ENCODE data around the gene CACNB4. TPM values are rescaled to one million over a fixed set of nuclear protein-coding genes. Genes with fewer than 3 reads are reported as not detected.

CACNB4 gene
- total RNA-seq, 2 experiments from 2014 or later = 0.06 to 0.76 TPM

DNA sequence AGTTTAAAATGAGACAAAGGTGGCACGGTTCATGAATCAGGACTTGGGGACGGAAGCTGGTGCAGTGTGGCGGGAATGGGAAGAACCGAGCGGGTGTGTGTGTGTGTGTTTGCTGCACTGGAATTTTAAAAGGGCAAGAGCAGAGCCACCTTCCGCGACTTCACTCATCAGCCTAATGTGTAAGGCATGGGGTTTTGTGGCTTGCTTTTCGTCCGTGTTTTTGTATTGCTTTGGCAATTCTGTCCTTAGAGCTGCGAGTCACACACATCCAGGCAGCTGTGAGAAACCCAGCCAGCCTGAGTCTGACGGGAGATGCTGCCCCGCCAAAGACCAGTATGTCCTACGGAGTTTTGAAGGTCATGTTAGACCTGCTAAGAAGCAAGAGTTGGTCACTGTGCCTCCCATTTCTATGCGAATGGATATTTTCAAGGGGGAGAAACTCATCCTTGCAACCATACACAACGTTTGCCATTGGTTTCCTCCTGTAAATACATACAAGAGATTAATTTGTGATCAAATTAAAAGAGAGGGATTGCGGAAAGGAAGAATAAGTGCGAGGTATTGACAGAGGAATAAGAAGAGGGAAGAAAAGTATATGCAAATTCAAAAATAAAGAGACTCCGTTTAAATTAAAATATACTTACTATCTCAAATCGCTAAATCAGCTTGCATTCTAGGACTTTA is 665 bp upstream of the CACNB4 start:
- Histone ChIP-seq H3K36me3 (ENCODE audit: insufficient read depth, low read length) (no peaks in the 10 kb centered on the region), H4K20me1 (ENCODE audit: insufficient read depth, low read length) (no peaks in the 10 kb centered on the region), H3K79me2 (ENCODE audit: insufficient read depth, low read depth, low read length) (no peaks in the 10 kb centered on the region), H3K9me3 (ENCODE audit: low read length) (no peaks in the 10 kb centered on the region), H2AFZ (ENCODE audit: low read length) (no peak overlapping the region), H3K4me3 (ENCODE audit: low read depth, low read length, poor library complexity, severe bottlenecking) (no peak overlapping the region), H3K4me1 (ENCODE audit: insufficient read depth, low read length, poor library complexity, severe bottlenecking) (no peaks in the 10 kb centered on the region), H3K9me2 (ENCODE audit: insufficient read depth, low read length) (no peaks in the 10 kb centered on the region), H3K27ac (ENCODE audit: low read depth, low read length, poor library complexity, severe bottlenecking) (no peak overlapping the region), H3K4me2 (ENCODE audit: low read length) (no peak overlapping the region)
- TF ChIP-seq CTCF (conservative IDR thresholded peaks at IDR 0.05; ENCODE audit: low read length) (no peak), EZH2phosphoT487 (IDR thresholded peaks at IDR 0.05; ENCODE audit: borderline replicate concordance, low read depth, low read length) (no peak)
- intact Hi-C loops (cut with micrococcal nuclease; ENCODE audit: unreplicated experiment) = no loop called here
- ChIA-PET POLR2A (no interaction called here), CTCF (ENCODE audit: unreplicated experiment) (interaction anchor here (0.6 kb wide), 1 partner anchor 1327 kb away, joined by 12 read pairs; no protein-coding TSS in a partner anchor)
- BruUV-seq (replicated peaks) = no TSS peak
- no peak for DNase-seq (ENCODE audit: low spot score)

DNA sequence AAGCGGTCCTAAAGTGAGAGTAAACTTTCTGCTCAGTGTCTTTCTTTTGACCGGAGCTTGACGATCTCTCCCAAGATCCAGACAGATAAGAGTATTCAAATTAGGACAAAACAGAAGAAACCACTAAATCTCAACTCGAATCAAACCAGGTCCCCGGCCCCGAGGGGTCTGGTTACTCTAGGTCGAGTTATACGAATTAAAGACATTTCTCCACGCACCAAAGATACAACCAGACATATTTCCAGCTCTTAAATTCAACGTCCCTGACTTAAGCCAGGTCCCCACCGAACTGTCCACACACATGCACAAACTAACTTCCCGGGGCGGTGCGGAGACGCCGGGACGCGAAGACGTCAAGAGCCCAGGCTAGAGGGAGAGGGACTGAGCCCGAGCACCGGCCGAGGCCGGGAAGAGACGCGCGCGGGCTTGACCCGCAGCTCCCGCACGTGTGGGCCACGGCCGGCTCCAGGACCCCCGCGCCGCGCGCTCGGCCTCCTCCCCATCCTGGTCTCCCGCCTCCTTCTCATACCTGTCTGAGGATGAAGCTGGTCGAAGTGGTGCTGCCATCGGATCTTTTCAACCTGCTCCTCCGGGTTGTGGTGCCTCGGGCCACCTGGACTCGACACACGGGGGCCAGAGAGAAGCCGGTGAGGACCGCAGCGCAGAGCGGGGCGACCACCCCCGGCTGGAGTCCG is 896 bp downstream of the CACNB4 start:
- no peak for DNase-seq (ENCODE audit: low spot score)
- no peaks in the 10 kb centered on the region for H3K9me2 ChIP-seq (ENCODE audit: insufficient read depth, low read length)
- no peak overlapping the region for H3K4me3 ChIP-seq (ENCODE audit: low read depth, low read length, poor library complexity, severe bottlenecking)
- H3K36me3 ChIP-seq (ENCODE audit: insufficient read depth, low read length) = no peaks in the 10 kb centered on the region
- no peaks in the 10 kb centered on the region for H4K20me1 ChIP-seq (ENCODE audit: insufficient read depth, low read length)
- H3K9me3 ChIP-seq (ENCODE audit: low read length) = no peaks in the 10 kb centered on the region
- CTCF ChIA-PET (ENCODE audit: unreplicated experiment) = no interaction called here
- no peak overlapping the region for H3K4me2 ChIP-seq (ENCODE audit: low read length)
- TF ChIP-seq EZH2phosphoT487 (IDR thresholded peaks at IDR 0.05; ENCODE audit: borderline replicate concordance, low read depth, low read length) (no peak), CTCF (conservative IDR thresholded peaks at IDR 0.05; ENCODE audit: low read length) (no peak)
- no peak overlapping the region for H3K27ac ChIP-seq (ENCODE audit: low read depth, low read length, poor library complexity, severe bottlenecking)
- no peaks in the 10 kb centered on the region for H3K4me1 ChIP-seq (ENCODE audit: insufficient read depth, low read length, poor library complexity, severe bottlenecking)
- no TSS peak for BruUV-seq (replicated peaks)
- POLR2A ChIA-PET = interaction anchor here (0.6 kb wide), 1 partner anchor 23 kb away, joined by 3 read pairs; no protein-coding TSS in a partner anchor
- H3K79me2 ChIP-seq (ENCODE audit: insufficient read depth, low read depth, low read length) = no peaks in the 10 kb centered on the region
- H2AFZ ChIP-seq (ENCODE audit: low read length) = no peak overlapping the region
- intact Hi-C loops (cut with micrococcal nuclease; ENCODE audit: unreplicated experiment) = no loop called here

GRCh38 chr2:152097290-152097800 is 1.5 kb downstream of the CACNB4 start:
- no peaks in the 10 kb centered on the region for H3K4me1 ChIP-seq (ENCODE audit: insufficient read depth, low read length, poor library complexity, severe bottlenecking)
- no peaks in the 10 kb centered on the region for H4K20me1 ChIP-seq (ENCODE audit: insufficient read depth, low read length)
- no peak overlapping the region for H3K27ac ChIP-seq (ENCODE audit: low read depth, low read length, poor library complexity, severe bottlenecking)
- no peak overlapping the region for H3K4me3 ChIP-seq (ENCODE audit: low read depth, low read length, poor library complexity, severe bottlenecking)
- TF ChIP-seq CTCF (conservative IDR thresholded peaks at IDR 0.05; ENCODE audit: low read length) (no peak), EZH2phosphoT487 (IDR thresholded peaks at IDR 0.05; ENCODE audit: borderline replicate concordance, low read depth, low read length) (no peak)
- BruUV-seq (replicated peaks) = no TSS peak
- H3K79me2 ChIP-seq (ENCODE audit: insufficient read depth, low read depth, low read length) = no peaks in the 10 kb centered on the region
- no peaks in the 10 kb centered on the region for H3K36me3 ChIP-seq (ENCODE audit: insufficient read depth, low read length)
- CTCF ChIA-PET (ENCODE audit: unreplicated experiment) = no interaction called here
- DNase-seq (ENCODE audit: low spot score) = no peak
- no peak overlapping the region for H3K4me2 ChIP-seq (ENCODE audit: low read length)
- POLR2A ChIA-PET = interaction anchor here (0.6 kb wide), 1 partner anchor 24 kb away, joined by 3 read pairs; no protein-coding TSS in a partner anchor
- H2AFZ ChIP-seq (ENCODE audit: low read length) = no peak overlapping the region
- intact Hi-C loops (cut with micrococcal nuclease; ENCODE audit: unreplicated experiment) = no loop called here
- no peaks in the 10 kb centered on the region for H3K9me2 ChIP-seq (ENCODE audit: insufficient read depth, low read length)
- no peaks in the 10 kb centered on the region for H3K9me3 ChIP-seq (ENCODE audit: low read length)

All from OCI-LY7 (cell line).